GM10266 (cell line): ENCODE measurements around the gene MAD1L1.
"Not testable (repeated sequence)": the region's sequence is repeated elsewhere in the genome, so short reads cannot be mapped to it uniquely, and the experiment has no call there.

Experiments used
- DNase-seq: peaks from one replicate; pipeline ENCODE4 v3.0.0; 2012; ENCODE audit errors: extremely low spot score
- CTCF ChIP-seq: IDR thresholded peaks from 2 replicates; pipeline ENCODE4 v1.5.1; 2012; ENCODE audit warnings: mild to moderate bottlenecking, low read depth; ENCODE audit not compliant: control insufficient read depth, insufficient read depth; ENCODE audit errors: missing control alignments

The MAD1L1 gene

GRCh38 chr7:2164646-2165045 lies 68.1 kb downstream of the MAD1L1 start:
- no peak for DNase-seq
- TF ChIP-seq CTCF: no peak

GRCh38 chr7:2163600-2164555 lies 68.9 kb downstream of the MAD1L1 start:
- no peak for TF ChIP-seq CTCF
- no peak for DNase-seq

- no peak for DNase-seq
These were observed 69.8 kb downstream of the MAD1L1 start for GRCh38 chr7:2162959-2163358.

GRCh38 chr7:2162004-2162902 lies 70.5 kb downstream of the MAD1L1 start:
- DNase-seq: not testable (repeated sequence)

More at GRCh38 chr7:2162959-2163358, 69.8 kb downstream of the MAD1L1 start:
- TF ChIP-seq CTCF: no peak

- no peak for DNase-seq
These were observed 73.6 kb downstream of the MAD1L1 start for GRCh38 chr7:2159176-2159520.

GRCh38 chr7:2158331-2159175 lies 74.2 kb downstream of the MAD1L1 start:
- no peak for TF ChIP-seq CTCF
- no peak for DNase-seq

More at GRCh38 chr7:2159176-2159520, 73.6 kb downstream of the MAD1L1 start:
- no peak for TF ChIP-seq CTCF
